Naive B cell (primary cell): ENCODE measurements around the gene TFDP1. TPM values are rescaled to one million over a fixed set of nuclear protein-coding genes. Genes with fewer than 3 reads are reported as not detected.

Experiments
- polyA plus RNA-seq, 6 donors: library from polyadenylated mRNA; unstranded; fragments of 300-500 nt; fragmentation: Illumina TruSeq; gene quantifications; one replicate each; pipeline ENCODE4 v1.2.3, GENCODE V29; 2021; ENCODE audit warnings: low read depth in 6 of 6

The TFDP1 gene
- polyA plus RNA-seq, 6 donors from 2014 or later = 25.3 to 70.8 (median 42.4) TPM

Other genes with a start within 250 kb of the TFDP1 start
- gene GRTP1, start 220.6 kb upstream of the TFDP1 start, polyA plus RNA-seq = under 1 TPM in 1 of 6 donors, not detected in 5; 0.28 TPM
- gene ADPRHL1, start 131.3 kb upstream of the TFDP1 start, polyA plus RNA-seq = under 1 TPM in 2 of 6 donors, not detected in 4; 0.54 to 0.75 TPM
- 10 to 100 TPM in 1 of 6 donors, 1 to 10 TPM in 5; 4.9 to 22.3 (median 7.1) TPM for gene DCUN1D2, start 94.0 kb upstream of the TFDP1 start, polyA plus RNA-seq
- gene ATP4B, start 73.4 kb downstream of the TFDP1 start, polyA plus RNA-seq = not detected
- gene GRK1, start 82.5 kb downstream of the TFDP1 start, polyA plus RNA-seq = not detected
- 1 to 10 TPM in 1 of 6 donors, under 1 TPM in 5; 0.05 to 1.5 (median 0.65) TPM for gene TMEM255B, start 174.5 kb downstream of the TFDP1 start, polyA plus RNA-seq